Cardiac muscle cell (in vitro differentiated cells and primary cell): ENCODE results near the gene LRFN3. TPM values are rescaled to one million over a fixed set of nuclear protein-coding genes. Genes with fewer than 3 reads are reported as not detected.

Experiments
- DNase-seq, 2 donors: peaks; one replicate each; pipeline versions ENCODE4 v3.0.0 to v3.0.0-alpha.2; 2010 to 2017; ENCODE audit warnings: low read depth in 1 of 2, low spot score in 1 of 2
- H3K27ac ChIP-seq: fragments of 200-600 bp; sonication (generic); 2 replicates; pipeline ENCODE4 v1.5.1; 2016
- H3K27me3 ChIP-seq: fragments of 200-600 bp; sonication (generic); 2 replicates; pipeline ENCODE4 v1.6.0; 2016; ENCODE audit warnings: control low read depth
- H3K36me3 ChIP-seq: fragments of 200-600 bp; sonication (generic); 2 replicates; pipeline ENCODE4 v1.5.1; 2016; ENCODE audit warnings: control low read depth
- H3K4me1 ChIP-seq: fragments of 200-600 bp; sonication (generic); 2 replicates; pipeline ENCODE4 v1.8.1; 2017; ENCODE audit warnings: low read depth, mild to moderate bottlenecking, mixed run types
- H3K4me3 ChIP-seq: fragments of 200-600 bp; sonication (generic); 2 replicates; pipeline ENCODE4 v1.5.1; 2016; ENCODE audit warnings: mild to moderate bottlenecking
- H3K9me3 ChIP-seq: fragments of 200-600 bp; sonication (generic); 2 replicates; pipeline ENCODE4 v1.5.1; 2017; ENCODE audit warnings: low read depth, mild to moderate bottlenecking, control low read depth
- CTCF ChIP-seq: IDR thresholded peaks from 2 replicates; pipeline ENCODE4 v1.5.1; 2012; ENCODE audit warnings: low read depth, mild to moderate bottlenecking, low read length
- polyA plus RNA-seq: library from polyadenylated mRNA; unstranded; fragments of >200 nt; fragmentation: Nextera tagmentation; extraction: Ambion mirVana; gene quantifications from 2 replicates; pipeline ENCODE4 v1.2.1, GENCODE V29; 2016
- total RNA-seq: library from RNA; depleted of rRNA; stranded (reverse); fragments of >200 nt; gene quantifications from 2 replicates; pipeline ENCODE4 v1.2.3, GENCODE V29; 2016

The LRFN3 gene
- total and polyA plus RNA-seq, 2 experiments from 2014 or later = 14.3 to 16.0 TPM

GRCh38 chr19:35931161-35931873 lies 4.9 kb upstream of the LRFN3 start:
- no peak overlapping the region for H3K27ac ChIP-seq

GRCh38 chr19:35931874-35932202 lies 4.3 kb upstream of the LRFN3 start:
- peaks cover 6% of the 10 kb centered on the region for H3K4me1 ChIP-seq
- no peak for TF ChIP-seq CTCF
- H3K9me3 ChIP-seq = no peaks in the 10 kb centered on the region
- no peaks in the 10 kb centered on the region for H3K36me3 ChIP-seq
- no peak overlapping the region for H3K4me3 ChIP-seq
- H3K27ac ChIP-seq = no peak overlapping the region
- H3K27me3 ChIP-seq = no peaks in the 10 kb centered on the region
- no peak for DNase-seq

More at GRCh38 chr19:35931161-35931873, 4.9 kb upstream of the LRFN3 start:
- H3K9me3 ChIP-seq = no peaks in the 10 kb centered on the region
- H3K4me1 ChIP-seq = peaks cover 6% of the 10 kb centered on the region
- peak; percentile 100 for DNase-seq
- H3K4me3 ChIP-seq = peak overlapping the region; percentile 11
- H3K27me3 ChIP-seq = no peaks in the 10 kb centered on the region
- peak; percentile 82 for TF ChIP-seq CTCF
- H3K36me3 ChIP-seq = no peaks in the 10 kb centered on the region

DNA sequence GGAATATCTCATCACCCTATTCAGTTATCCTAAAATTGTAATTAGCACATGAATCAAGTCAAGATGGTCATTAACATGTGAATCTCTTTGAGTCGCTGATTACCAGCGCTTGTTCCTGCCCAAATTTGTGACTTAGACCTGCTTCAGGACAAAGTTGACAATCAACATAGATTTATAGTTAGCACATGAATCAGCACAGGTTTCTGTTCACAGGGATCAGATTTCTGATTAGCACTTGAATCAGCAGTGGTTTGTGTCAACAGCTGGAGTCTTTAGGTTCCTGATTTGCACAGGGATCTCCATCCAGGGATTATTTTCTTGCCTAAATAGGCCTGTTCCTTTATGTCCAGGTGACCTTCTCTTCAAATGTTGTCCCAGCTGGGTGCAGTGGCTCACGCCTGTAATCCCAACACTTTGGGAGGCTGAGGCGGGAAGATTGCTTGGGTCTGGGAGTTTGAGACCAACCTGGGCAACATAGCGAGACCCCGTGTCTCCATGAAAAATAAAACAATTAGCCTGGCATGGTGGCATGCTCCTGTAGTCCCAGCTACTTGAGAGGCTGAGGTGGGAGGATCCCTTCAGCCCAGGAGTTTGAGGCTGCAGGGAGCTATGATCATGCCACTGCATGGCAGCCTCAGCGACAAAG lies 3.8 kb upstream of the LRFN3 start:
- Histone ChIP-seq H3K36me3 (no peaks in the 10 kb centered on the region), H3K27ac (no peak overlapping the region), H3K4me3 (no peak overlapping the region), H3K9me3 (no peaks in the 10 kb centered on the region), H3K4me1 (peaks cover 6% of the 10 kb centered on the region), H3K27me3 (no peaks in the 10 kb centered on the region)
- TF ChIP-seq CTCF = no peak
- DNase-seq = no peak

DNA sequence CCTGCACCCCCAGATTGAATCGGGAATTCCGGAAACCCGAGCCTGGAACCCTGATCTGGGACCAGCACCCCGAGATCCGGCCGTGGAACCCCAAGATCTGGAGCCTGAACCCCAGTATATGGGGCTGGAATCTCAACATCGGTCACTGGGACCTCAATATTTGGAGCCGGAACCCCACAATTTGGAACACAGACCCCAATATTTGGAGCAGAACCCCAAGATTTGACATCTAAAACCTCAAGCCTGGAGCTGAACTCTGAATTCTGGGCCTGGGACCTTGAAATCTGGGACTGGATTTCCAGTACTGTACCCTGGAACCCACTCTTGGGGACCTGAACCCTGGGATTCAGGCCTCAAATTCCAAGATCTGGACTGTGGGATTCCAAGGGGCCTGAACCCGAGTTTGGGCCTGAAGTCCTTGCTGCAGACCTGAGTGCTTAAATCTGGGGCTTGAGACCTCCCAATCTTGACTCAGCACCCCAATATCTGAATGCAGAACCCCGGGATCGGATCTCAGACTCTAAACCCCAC lies 629 bp downstream of the LRFN3 start:
- Histone ChIP-seq H3K4me1 (peaks cover 6% of the 10 kb centered on the region), H3K4me3 (peak overlapping the region; percentile 93), H3K27ac (no peak overlapping the region), H3K36me3 (no peaks in the 10 kb centered on the region), H3K27me3 (no peaks in the 10 kb centered on the region), H3K9me3 (no peaks in the 10 kb centered on the region)
- TF ChIP-seq CTCF = no peak
- DNase-seq = no peak

DNA sequence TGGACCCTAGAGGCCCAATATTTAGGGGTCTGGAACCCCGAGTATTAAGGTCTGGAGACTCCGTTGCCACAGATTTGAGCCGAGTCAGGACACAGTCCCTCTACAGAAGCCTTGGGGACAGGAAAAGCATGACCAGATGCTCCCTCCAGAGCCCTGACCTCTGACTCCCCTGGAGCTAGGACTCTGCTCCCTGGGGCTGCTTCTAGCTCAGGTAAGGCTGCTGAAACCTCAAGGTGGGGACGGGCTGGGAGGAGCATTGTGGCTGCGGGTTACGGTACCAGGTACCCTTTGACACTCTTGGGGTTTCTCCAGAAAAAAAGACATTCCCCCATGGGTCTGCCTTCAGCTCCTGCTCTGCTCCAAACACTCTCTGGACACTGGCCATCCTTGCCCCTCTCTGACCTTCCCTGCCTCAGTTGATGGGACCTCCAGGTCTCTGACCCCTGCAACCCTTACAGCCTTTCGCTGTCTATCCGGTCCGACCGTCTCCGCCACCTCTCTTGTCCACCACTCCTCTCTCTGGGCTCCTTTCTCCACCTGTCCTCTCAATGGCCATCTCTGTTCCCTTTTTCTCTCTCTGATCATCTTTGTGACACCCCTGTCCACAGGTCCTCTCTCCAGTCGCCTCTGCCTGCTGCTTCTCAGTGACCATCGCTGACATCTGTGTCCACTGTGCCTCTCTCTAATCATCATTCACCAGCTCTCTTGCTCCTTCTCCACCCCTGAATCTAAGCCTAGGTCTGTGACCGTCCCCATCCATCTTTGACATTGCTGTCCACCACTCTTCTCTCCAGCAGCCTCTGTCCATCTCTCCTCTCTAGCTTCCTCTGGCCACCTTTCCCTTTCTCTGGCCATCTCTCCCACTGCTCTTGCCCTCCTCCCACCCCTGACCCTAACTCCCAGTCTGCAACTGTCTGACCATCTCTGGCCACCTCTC lies 1.4 kb downstream of the LRFN3 start:
- no peak overlapping the region for H3K27ac ChIP-seq
- peak overlapping the region; percentile 93 for H3K4me3 ChIP-seq
- H3K9me3 ChIP-seq = no peaks in the 10 kb centered on the region
- H3K27me3 ChIP-seq = no peaks in the 10 kb centered on the region
- no peaks in the 10 kb centered on the region for H3K36me3 ChIP-seq
- TF ChIP-seq CTCF = no peak
- peaks cover 6% of the 10 kb centered on the region for H3K4me1 ChIP-seq
- DNase-seq = no peak
